ENCODE data around the gene YWHAG. TPM values are rescaled to one million over a fixed set of nuclear protein-coding genes. Genes with fewer than 3 reads are reported as not detected.

YWHAG gene
- total RNA-seq, 2 experiments from 2014 or later, result 80.8 to 115 TPM

DNA sequence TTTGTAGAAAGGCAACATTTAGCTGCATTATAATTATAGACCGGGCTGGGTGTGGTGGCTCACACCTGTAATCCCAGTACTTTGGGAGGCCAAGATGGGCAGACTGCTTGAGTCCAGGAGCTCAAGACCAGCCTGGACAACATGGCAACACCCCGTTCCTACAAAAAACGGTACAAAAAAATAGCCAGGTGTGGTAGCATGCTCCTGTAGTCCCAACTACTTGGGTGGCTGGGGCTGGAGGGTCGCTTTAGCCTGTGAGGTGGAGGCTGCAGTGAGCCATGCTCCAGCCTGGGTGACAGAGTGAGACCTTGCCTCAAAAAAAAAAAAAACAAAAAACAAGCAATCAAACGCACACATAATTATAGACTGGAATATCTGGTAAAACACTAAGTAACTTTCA lies 5.0 kb downstream of the YWHAG start:
- H3K27ac Mint-ChIP-seq, result no peak overlapping the region
- peaks cover 56% of the 10 kb centered on the region for H3K36me3 Mint-ChIP-seq
- H3K4me1 Mint-ChIP-seq, result peaks cover 58% of the 10 kb centered on the region
- no peaks in the 10 kb centered on the region for H3K27me3 Mint-ChIP-seq
- CTCF ChIA-PET, result no interaction called here
- H3K4me3 Mint-ChIP-seq, result no peak overlapping the region
- DNase-seq (no peak), ATAC-seq (no peak)
- H3K9me3 Mint-ChIP-seq (ENCODE audit: low read depth), result no peaks in the 10 kb centered on the region

DNA sequence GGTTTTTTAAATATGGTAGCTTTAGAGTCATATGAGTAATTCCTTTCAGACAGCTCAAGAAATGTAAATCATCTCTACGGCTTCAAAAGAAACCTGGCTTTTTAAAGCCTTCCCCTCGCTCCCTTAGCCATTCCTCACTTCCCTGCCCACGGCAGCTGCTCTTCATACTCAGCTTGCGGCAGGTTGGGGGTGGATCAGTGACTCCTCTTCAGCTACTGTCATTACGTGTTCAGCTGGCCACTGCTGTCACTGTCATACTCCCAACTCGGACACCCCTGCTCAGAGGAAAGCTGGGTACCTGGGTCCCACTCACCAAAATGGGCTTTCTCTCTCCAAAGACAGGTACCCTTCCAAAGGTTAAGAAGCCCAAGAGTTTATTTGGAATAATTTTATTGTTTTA lies 6.6 kb downstream of the YWHAG start:
- Mint-ChIP-seq H3K4me3 (no peak overlapping the region), H3K9me3 (ENCODE audit: low read depth) (no peaks in the 10 kb centered on the region), H3K27me3 (no peaks in the 10 kb centered on the region), H3K36me3 (peaks cover 59% of the 10 kb centered on the region), H3K4me1 (peaks cover 63% of the 10 kb centered on the region), H3K27ac (no peak overlapping the region)
- ATAC-seq (no peak), DNase-seq (no peak)
- CTCF ChIA-PET, result interaction anchor here (1.5 kb wide), 1 partner anchor 33 kb away, joined by 5 read pairs; no protein-coding TSS in a partner anchor

DNA sequence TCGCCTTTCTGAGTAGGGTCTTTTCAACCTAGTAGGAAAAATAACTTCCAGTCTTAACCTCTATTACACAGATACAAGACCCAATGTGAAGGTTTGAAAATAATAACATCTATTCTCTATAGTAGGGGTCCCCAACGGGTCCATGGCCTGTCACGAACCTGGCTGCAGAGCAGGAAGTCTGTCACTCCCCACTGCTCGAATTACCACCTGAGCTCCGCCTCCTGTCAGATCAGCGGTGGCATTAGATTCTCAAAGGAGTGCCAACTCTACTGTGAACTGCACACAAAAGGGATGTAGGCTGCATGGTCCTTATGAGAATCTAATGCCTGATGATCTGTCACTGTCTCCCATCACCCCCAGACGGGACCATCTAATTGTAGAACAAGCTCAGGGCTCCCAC lies 7.4 kb downstream of the YWHAG start:
- Mint-ChIP-seq H3K36me3 (peaks cover 64% of the 10 kb centered on the region), H3K4me1 (peaks cover 64% of the 10 kb centered on the region), H3K27me3 (no peaks in the 10 kb centered on the region), H3K4me3 (no peak overlapping the region), H3K27ac (no peak overlapping the region), H3K9me3 (ENCODE audit: low read depth) (no peaks in the 10 kb centered on the region)
- no peak for DNase-seq
- ATAC-seq, result no peak
- CTCF ChIA-PET, result no interaction called here

DNA sequence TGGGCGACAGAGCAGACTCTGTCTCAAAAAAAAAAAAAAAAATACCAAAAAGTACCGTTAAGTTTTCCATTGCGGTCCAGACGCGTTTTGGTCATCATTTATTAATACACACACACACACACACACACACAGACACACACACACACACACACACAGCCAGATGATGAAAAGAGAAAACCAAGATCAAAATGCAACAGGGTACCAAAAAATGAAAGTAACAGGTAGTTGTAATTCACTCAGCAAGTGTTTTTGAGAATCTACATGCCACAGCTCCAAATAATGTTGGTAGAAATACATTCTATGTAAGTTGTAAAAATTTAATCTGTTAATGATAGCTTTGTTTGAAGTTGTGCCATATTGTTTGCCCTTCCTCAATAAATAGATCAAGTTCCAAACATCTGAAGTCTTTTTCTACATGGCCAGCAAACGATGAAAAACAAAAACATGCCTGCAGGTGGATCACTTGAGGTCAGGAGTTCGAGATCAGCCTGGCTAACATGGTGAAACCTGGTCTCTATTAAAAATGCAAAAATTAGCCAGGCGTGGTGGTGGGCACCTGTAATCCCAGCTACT lies 9.4 kb downstream of the YWHAG start:
- Mint-ChIP-seq H3K4me3 (no peak overlapping the region), H3K9me3 (ENCODE audit: low read depth) (no peaks in the 10 kb centered on the region), H3K27me3 (no peaks in the 10 kb centered on the region), H3K36me3 (peaks cover 59% of the 10 kb centered on the region), H3K4me1 (peaks cover 54% of the 10 kb centered on the region), H3K27ac (no peak overlapping the region)
- no peak for ATAC-seq
- CTCF ChIA-PET, result interaction anchor here (1.0 to 1.4 kb wide), 2 partner anchors 9 to 35 kb away, joined by 3 to 5 read pairs; no protein-coding TSS in a partner anchor
- no peak for DNase-seq

DNA sequence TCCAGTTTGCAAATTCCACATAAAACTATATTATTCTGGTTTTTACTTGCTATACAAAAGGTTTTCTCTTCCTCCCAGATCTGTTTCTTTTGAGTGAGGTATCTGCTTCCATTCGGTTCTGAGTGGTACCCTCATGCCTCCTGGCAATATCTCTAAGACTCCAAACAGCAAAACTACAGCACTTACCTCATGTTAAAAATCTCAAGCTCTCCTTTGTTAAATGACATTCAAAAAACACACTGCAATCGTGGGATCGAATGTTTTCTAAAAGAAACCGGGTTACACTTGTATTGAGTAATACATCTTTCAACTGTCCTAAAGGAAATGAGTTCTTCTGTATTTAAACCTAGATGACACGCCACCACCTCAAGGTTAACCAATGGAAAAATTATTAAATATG lies 11.1 kb downstream of the YWHAG start:
- Mint-ChIP-seq H3K9me3 (ENCODE audit: low read depth) (no peaks in the 10 kb centered on the region), H3K27me3 (no peaks in the 10 kb centered on the region), H3K4me3 (no peak overlapping the region), H3K27ac (peak overlapping the region; percentile 68), H3K4me1 (peaks cover 61% of the 10 kb centered on the region), H3K36me3 (peaks cover 65% of the 10 kb centered on the region)
- CTCF ChIA-PET, result interaction anchor here (1.0 kb wide), 1 partner anchor 17 kb away, joined by 3 read pairs; no protein-coding TSS in a partner anchor
- no peak for ATAC-seq
- DNase-seq, result no peak

DNA sequence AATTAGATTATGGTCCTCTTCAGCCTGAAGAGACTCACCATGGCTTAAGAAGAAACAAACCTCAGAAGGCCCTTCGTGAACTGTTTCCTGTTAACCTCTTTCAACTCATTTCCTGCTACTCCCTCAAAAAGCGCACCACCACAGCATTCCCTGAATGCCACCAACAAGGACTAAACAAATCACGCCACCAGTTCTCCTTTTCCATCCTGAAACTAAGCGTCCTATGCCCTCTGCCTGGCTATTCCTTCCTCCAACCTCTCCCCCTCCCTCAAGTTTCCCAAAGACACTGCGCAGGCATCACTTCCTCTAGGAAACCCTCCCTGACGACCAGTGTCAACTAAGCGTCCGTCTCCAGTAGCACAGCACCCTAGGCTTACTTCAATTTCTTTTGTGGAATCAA lies 12.0 kb downstream of the YWHAG start:
- Mint-ChIP-seq H3K4me1 (peaks cover 64% of the 10 kb centered on the region), H3K36me3 (peaks cover 70% of the 10 kb centered on the region), H3K27me3 (no peaks in the 10 kb centered on the region), H3K27ac (peak overlapping the region; percentile 73), H3K9me3 (ENCODE audit: low read depth) (no peaks in the 10 kb centered on the region), H3K4me3 (no peak overlapping the region)
- DNase-seq (no peak), ATAC-seq (no peak)
- CTCF ChIA-PET, result no interaction called here

DNA sequence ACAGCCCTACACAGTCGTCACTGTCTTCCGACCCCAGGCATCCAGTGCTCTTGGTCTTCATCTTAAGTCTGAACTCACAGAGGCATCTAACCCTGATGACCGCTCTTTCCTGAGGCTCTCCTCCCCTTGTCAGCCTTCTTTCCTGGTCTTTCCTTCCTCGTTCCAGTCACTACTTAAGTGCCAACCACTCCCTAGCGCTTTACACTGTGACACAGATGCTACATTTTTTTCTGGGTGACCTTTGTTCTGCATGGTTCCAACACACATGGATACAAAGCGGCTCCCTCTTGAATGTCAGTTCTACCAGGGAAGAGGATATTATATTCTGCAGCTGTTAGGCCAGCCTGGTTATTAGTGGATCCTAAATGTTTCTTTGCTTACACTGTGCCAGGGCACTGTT lies 12.7 kb downstream of the YWHAG start:
- H3K27ac Mint-ChIP-seq, result no peak overlapping the region
- peaks cover 64% of the 10 kb centered on the region for H3K4me1 Mint-ChIP-seq

DNA sequence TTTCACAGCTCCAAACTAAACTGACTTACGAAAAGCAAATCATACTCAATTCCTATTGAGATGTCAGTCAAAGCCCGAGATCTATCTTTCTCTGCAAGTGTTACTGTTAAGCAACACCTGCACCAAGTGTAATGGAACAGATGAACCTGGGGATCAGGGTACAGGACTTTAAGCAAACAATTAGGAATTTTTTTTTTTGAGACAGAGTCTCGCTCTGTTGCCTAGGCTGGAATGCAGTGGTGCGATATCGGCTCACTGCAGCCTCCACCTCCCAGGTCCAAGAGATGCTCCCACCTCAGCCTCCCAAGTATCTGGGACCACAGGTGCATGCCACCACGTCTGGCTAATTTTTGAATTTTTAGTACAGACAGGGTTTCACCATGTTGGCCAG lies 14.9 kb downstream of the YWHAG start:
- H3K36me3 Mint-ChIP-seq, result peaks cover 67% of the 10 kb centered on the region

More for the DNA sequence above, 12.7 kb downstream of the YWHAG start:
- DNase-seq, result no peak
- H3K4me3 Mint-ChIP-seq, result no peak overlapping the region
- peaks cover 69% of the 10 kb centered on the region for H3K36me3 Mint-ChIP-seq
- CTCF ChIA-PET, result no interaction called here
- no peaks in the 10 kb centered on the region for H3K9me3 Mint-ChIP-seq (ENCODE audit: low read depth)
- ATAC-seq, result no peak
- no peaks in the 10 kb centered on the region for H3K27me3 Mint-ChIP-seq

DNA sequence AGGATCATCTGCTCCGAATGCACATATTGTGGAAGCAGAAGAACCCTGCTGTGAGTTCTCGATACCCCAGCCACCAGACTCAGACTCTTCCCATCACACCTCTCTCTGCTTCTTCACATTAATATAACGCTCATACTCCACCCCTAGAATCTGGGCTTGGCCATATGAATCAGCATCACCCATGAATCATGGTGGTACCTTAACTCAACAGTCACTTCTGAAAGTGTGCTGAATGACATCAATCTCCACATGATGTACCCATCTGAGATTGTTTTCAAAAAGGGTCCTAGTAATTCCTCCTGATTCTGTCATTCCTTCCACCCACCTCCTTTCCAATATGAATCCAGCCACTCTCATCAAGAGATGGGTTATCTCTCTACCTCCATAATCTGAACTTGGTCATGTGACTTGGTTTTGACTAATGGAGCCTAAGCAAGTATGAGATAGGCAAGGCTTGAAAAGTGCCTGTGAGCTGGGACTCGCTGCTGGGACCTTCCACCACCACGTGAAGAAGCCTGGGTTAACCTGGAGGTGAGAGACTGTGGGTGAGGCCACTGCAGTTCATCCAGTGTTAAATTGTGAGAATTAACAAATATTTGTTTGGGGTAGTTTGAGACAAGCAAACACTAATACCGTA lies 15.4 kb downstream of the YWHAG start:
- CTCF ChIA-PET, result no interaction called here
- H3K27ac Mint-ChIP-seq, result peak overlapping the region; percentile 68
- H3K27me3 Mint-ChIP-seq, result no peaks in the 10 kb centered on the region
- H3K4me3 Mint-ChIP-seq, result no peak overlapping the region
- peak; percentile 48 for ATAC-seq
- peaks cover 59% of the 10 kb centered on the region for H3K4me1 Mint-ChIP-seq
- DNase-seq, result no peak
- H3K36me3 Mint-ChIP-seq, result peaks cover 68% of the 10 kb centered on the region
- H3K9me3 Mint-ChIP-seq (ENCODE audit: low read depth), result no peaks in the 10 kb centered on the region

More for the DNA sequence above, 14.9 kb downstream of the YWHAG start:
- H3K27ac Mint-ChIP-seq, result no peak overlapping the region
- DNase-seq (no peak), ATAC-seq (no peak)
- H3K4me3 Mint-ChIP-seq, result no peak overlapping the region
- CTCF ChIA-PET, result no interaction called here
- H3K27me3 Mint-ChIP-seq, result no peaks in the 10 kb centered on the region
- H3K4me1 Mint-ChIP-seq, result peaks cover 57% of the 10 kb centered on the region
- no peaks in the 10 kb centered on the region for H3K9me3 Mint-ChIP-seq (ENCODE audit: low read depth)

DNA sequence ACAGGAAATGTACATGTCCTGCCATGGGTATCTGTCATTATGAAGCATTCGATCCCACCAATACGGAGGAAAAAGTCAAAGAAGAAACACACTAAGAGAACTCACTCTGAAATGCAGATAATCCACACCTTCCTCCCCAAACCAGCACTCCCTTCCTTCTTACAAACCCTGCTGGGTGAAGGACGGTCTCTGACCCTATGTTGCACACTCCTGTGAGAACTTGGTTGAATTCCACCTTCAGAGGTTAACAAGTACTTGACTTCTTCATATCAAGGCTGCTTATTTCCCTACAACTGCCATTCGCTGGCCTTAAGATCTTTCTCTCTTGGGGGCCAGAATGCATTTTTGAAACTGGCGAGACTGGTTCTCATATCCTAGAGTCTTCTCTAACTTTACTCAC lies 16.6 kb downstream of the YWHAG start:
- Mint-ChIP-seq H3K27me3 (no peaks in the 10 kb centered on the region), H3K9me3 (ENCODE audit: low read depth) (no peaks in the 10 kb centered on the region), H3K4me1 (peaks cover 51% of the 10 kb centered on the region), H3K4me3 (no peak overlapping the region), H3K36me3 (peaks cover 59% of the 10 kb centered on the region), H3K27ac (peak overlapping the region; percentile 8)
- ATAC-seq (no peak), DNase-seq (no peak)
- CTCF ChIA-PET, result no interaction called here

DNA sequence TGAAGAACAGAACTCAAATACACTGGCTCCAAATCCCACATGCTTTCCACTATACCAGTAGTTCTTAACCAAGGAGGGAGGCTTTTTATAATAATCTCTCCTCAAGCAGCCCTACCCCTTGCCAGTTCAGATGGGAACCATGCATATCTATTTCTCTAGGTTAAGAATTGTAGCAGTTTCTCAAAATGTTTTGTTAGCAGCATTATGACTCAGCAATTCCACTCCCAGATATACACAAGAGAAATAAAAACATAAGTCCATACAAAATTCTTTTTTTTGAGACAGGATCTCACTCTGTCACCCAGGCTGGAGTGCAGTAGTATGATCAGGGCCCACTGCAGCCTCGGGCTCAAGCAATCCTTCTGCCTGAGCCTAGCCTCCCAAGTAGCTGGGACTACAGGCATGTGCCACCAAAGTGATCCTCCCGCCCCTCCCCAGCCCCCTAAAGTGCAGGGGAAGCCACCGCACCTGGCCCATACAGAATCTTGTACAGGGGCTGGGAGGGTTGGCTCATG lies 18.1 kb downstream of the YWHAG start:
- DNase-seq (no peak), ATAC-seq (peak; percentile 32)
- CTCF ChIA-PET, result no interaction called here
- Mint-ChIP-seq H3K9me3 (ENCODE audit: low read depth) (no peaks in the 10 kb centered on the region), H3K4me1 (peaks cover 44% of the 10 kb centered on the region), H3K27me3 (no peaks in the 10 kb centered on the region), H3K4me3 (no peak overlapping the region), H3K36me3 (peaks cover 52% of the 10 kb centered on the region), H3K27ac (peak overlapping the region; percentile 59)

DNA sequence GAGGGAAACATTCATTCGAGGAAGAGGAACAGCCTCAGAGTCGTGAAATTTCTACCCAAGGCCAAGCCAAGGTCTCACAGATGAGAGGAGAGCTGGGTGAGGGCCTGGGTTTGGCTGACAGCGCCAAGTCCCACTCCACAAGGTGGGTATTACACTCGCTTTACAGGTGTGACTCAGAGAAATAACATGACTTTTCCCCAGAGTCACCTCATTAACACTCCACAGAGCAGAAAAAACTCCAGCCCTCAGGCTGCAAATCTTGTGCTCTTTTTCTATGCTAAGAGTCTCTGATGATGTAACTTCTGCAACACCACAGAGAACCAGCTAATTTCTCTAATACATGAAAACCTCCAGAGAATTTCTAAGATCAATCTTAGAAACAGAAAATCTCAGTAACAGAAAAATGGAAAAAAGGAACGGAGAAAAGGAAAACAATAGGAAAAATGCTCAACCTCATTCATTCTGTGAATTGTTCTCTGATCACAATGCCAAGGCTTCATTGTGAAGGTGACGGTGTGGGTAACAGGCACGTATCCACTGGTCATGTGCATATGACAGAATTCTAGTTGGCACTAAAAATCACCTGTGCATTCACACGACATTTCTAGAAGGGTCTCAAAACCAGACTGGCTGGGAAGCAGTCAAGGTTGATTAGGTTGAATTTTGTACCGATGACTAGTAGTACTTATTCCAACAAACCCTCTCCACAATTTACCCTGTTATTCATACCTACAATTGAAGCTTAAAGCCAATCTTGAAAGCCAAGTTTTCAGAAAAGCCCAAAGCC lies 20.3 kb downstream of the YWHAG start:
- Mint-ChIP-seq H3K27me3 (no peaks in the 10 kb centered on the region), H3K4me3 (no peak overlapping the region), H3K27ac (peak overlapping the region; percentile 33), H3K9me3 (ENCODE audit: low read depth) (no peaks in the 10 kb centered on the region), H3K36me3 (peaks cover 39% of the 10 kb centered on the region), H3K4me1 (peaks cover 39% of the 10 kb centered on the region)
- ATAC-seq, result no peak
- no peak for DNase-seq
- CTCF ChIA-PET, result no interaction called here

DNA sequence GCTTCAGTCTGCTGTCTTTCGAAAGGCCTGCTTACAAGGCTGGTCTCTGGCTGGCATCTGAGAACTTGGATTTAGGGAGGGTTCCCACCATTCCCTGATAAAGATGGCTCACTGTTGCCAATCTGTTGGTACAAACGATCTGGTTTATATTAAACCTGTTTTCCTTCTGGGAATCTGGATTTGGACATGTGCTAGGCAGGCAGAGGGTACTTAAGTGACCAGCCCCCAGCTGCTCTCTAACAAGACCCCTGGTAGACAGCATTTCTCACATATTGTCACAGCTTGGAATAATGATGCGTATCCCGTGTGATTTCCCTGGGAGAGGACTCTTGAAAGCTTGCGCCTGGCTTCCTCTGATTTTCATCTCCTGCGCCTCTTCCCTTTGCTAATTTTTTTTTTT lies 21.6 kb downstream of the YWHAG start:
- H3K27me3 Mint-ChIP-seq, result no peaks in the 10 kb centered on the region
- H3K36me3 Mint-ChIP-seq, result peaks cover 33% of the 10 kb centered on the region
- peaks cover 31% of the 10 kb centered on the region for H3K4me1 Mint-ChIP-seq
- CTCF ChIA-PET, result no interaction called here
- ATAC-seq (no peak), DNase-seq (no peak)
- H3K9me3 Mint-ChIP-seq (ENCODE audit: low read depth), result no peaks in the 10 kb centered on the region
- no peak overlapping the region for H3K4me3 Mint-ChIP-seq
- H3K27ac Mint-ChIP-seq, result no peak overlapping the region

DNA sequence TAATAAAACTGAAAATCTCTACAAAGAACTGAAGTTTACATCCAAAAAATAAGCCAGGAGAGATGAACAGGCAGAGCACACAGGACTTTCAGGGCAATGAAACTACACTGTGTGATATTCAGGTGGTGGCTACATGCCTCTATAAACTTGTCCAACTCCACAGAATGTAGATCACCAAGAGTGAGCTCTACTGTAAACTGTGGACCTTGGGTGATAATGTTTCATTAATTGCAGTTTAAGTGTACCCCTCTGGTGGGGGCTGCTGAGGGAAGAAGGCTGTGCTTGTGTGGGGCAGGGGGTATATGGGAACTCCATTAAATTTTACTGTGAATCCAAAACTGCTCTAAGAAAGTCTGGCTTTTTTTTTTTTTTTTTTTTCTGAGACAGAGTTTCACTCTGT lies 22.7 kb downstream of the YWHAG start:
- Mint-ChIP-seq H3K4me3 (no peak overlapping the region), H3K27ac (no peak overlapping the region), H3K27me3 (no peaks in the 10 kb centered on the region), H3K36me3 (peaks cover 28% of the 10 kb centered on the region), H3K4me1 (peaks cover 25% of the 10 kb centered on the region), H3K9me3 (ENCODE audit: low read depth) (no peaks in the 10 kb centered on the region)
- no peak for ATAC-seq
- CTCF ChIA-PET, result interaction anchor here (0.7 kb wide), 1 partner anchor 625 kb away, joined by 3 read pairs; no protein-coding TSS in a partner anchor
- DNase-seq, result no peak
